Natural killer cell (primary cell): ENCODE results near the gene CADM2. TPM values are rescaled to one million over a fixed set of nuclear protein-coding genes. Genes with fewer than 3 reads are reported as not detected.
A peak's percentile ranks its signal among the peaks of the same experiment; 100 is the strongest.

Experiments
- ATAC-seq, 3 donors: fragments of 150-1000 bp in 2 of 3; fragments of 200-7000 bp in 1 of 3; cut with Tn5 transposase; 1 replicate in 1 of 3; 2 replicates in 2 of 3; pipeline ENCODE4 v1.10.0; 2021; ENCODE audit warnings: mild to moderate bottlenecking in 2 of 3, moderate library complexity in 2 of 3
- DNase-seq, 2 donors: peaks; one replicate each; pipeline versions ENCODE4 v3.0.0 to v3.0.0-alpha.2; 2013 to 2021; ENCODE audit warnings: mixed read lengths in 1 of 2
- H3K27ac ChIP-seq: one replicate; pipeline ENCODE4 v1.5.1; 2013; ENCODE audit warnings: mild to moderate bottlenecking, low read length
- H3K27me3 ChIP-seq: one replicate; pipeline ENCODE4 v1.6.1; 2013; ENCODE audit warnings: low read length; ENCODE audit not compliant: control insufficient read depth, insufficient read depth
- H3K36me3 ChIP-seq: one replicate; pipeline ENCODE4 v1.6.1; 2013; ENCODE audit warnings: low read length; ENCODE audit not compliant: control insufficient read depth, insufficient read depth
- H3K4me1 ChIP-seq: one replicate; pipeline ENCODE4 v1.6.1; 2013; ENCODE audit warnings: low read length; ENCODE audit not compliant: control insufficient read depth, insufficient read depth
- H3K4me3 ChIP-seq: one replicate; pipeline ENCODE4 v1.5.1; 2013; ENCODE audit warnings: low read length
- H3K9me3 ChIP-seq: one replicate; pipeline ENCODE4 v1.6.1; 2013; ENCODE audit warnings: low read length; ENCODE audit not compliant: control insufficient read depth, insufficient read depth
- H3K27ac Mint-ChIP-seq, 2 donors: one replicate each; pipeline ENCODE4 v1.8.0; 2022; ENCODE audit warnings: mild to moderate bottlenecking in 2 of 2, mixed read lengths in 2 of 2, moderate library complexity in 1 of 2
- H3K27me3 Mint-ChIP-seq, 2 donors: one replicate each; pipeline ENCODE4 v1.8.0; 2022; ENCODE audit warnings: low read depth in 2 of 2, mixed read lengths in 2 of 2
- H3K36me3 Mint-ChIP-seq: one replicate; pipeline ENCODE4 v1.8.0; 2022; ENCODE audit warnings: mixed read lengths
- H3K4me1 Mint-ChIP-seq, 2 donors: one replicate each; pipeline ENCODE4 v1.8.0; 2022; ENCODE audit warnings: mixed read lengths in 2 of 2
- H3K4me3 Mint-ChIP-seq: one replicate; pipeline ENCODE4 v1.8.0; 2022; ENCODE audit warnings: mild to moderate bottlenecking, moderate library complexity, mixed read lengths
- H3K9me3 Mint-ChIP-seq, 2 donors: one replicate each; pipeline ENCODE4 v1.8.0; 2022; ENCODE audit warnings: mixed read lengths in 2 of 2
- WGBS: methylation state at CpG from one replicate; pipeline ENCODE4 v1.1.7; 2013; ENCODE audit warnings: missing lambda C conversion rate; ENCODE audit not compliant: insufficient coverage; 5-methylcytosine and 5-hydroxymethylcytosine counted together
- intact Hi-C: fragments of 100-400 bp; cut with micrococcal nuclease; formaldehyde crosslinking; loops from one replicate; pipeline ENCODE4 v1.14.2; 2022
- total RNA-seq, 4 donors: library from RNA; stranded (reverse); fragments of 120-200 nt in 1 of 4; gene quantifications; one replicate each; pipeline versions ENCODE4 v1.2.3 to v1.2.4, GENCODE V29; 2013 to 2022
- TF ChIP-seq, protein P1 (sequence below): fragments of 200-600 bp; IDR thresholded peaks from one replicate; pipeline ENCODE4 v1.8.0; 2022; ENCODE audit warnings: antibody characterized with exemption

Gene CADM2
- total RNA-seq, 3 donors from 2014 or later (not counting 1 experiment from before 2014, with no cell fraction given): 0.07 TPM; not detected in 2

GRCh38 chr3:85560088-85560785 is 601.4 kb downstream of the CADM2 start:
- ATAC-seq (no peak), DNase-seq (no peak)
- Histone ChIP-seq H3K9me3 (no peaks in the 10 kb centered on the region), H3K36me3 (no peaks in the 10 kb centered on the region), H3K4me1 (no peaks in the 10 kb centered on the region), H3K27me3 (no peaks in the 10 kb centered on the region), H3K27ac (no peak overlapping the region), H3K4me3 (no peak overlapping the region)
- intact Hi-C loops: no loop called here
- H3K4me1 Mint-ChIP-seq: no peaks in the 10 kb centered on the region
- H3K9me3 Mint-ChIP-seq: no peaks in the 10 kb centered on the region
- TF ChIP-seq, protein P1, sequence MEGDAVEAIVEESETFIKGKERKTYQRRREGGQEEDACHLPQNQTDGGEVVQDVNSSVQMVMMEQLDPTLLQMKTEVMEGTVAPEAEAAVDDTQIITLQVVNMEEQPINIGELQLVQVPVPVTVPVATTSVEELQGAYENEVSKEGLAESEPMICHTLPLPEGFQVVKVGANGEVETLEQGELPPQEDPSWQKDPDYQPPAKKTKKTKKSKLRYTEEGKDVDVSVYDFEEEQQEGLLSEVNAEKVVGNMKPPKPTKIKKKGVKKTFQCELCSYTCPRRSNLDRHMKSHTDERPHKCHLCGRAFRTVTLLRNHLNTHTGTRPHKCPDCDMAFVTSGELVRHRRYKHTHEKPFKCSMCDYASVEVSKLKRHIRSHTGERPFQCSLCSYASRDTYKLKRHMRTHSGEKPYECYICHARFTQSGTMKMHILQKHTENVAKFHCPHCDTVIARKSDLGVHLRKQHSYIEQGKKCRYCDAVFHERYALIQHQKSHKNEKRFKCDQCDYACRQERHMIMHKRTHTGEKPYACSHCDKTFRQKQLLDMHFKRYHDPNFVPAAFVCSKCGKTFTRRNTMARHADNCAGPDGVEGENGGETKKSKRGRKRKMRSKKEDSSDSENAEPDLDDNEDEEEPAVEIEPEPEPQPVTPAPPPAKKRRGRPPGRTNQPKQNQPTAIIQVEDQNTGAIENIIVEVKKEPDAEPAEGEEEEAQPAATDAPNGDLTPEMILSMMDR: no peak
- no peaks in the 10 kb centered on the region for H3K27me3 Mint-ChIP-seq
- no peak overlapping the region for H3K27ac Mint-ChIP-seq
- WGBS: 84% methylated on average over 7 of the region's 7 CpGs
- no peaks in the 10 kb centered on the region for H3K36me3 Mint-ChIP-seq
- H3K4me3 Mint-ChIP-seq: no peak overlapping the region

- Mint-ChIP-seq H3K27ac (no peak overlapping the region), H3K4me3 (no peak overlapping the region), H3K4me1 (no peaks in the 10 kb centered on the region), H3K36me3 (no peaks in the 10 kb centered on the region), H3K27me3 (no peaks in the 10 kb centered on the region), H3K9me3 (peaks cover under 1 to 5% of the 10 kb centered on the region in 2 donors)
- Histone ChIP-seq H3K27ac (no peak overlapping the region), H3K4me1 (no peaks in the 10 kb centered on the region), H3K4me3 (no peak overlapping the region), H3K36me3 (no peaks in the 10 kb centered on the region), H3K27me3 (no peaks in the 10 kb centered on the region), H3K9me3 (no peaks in the 10 kb centered on the region)
- TF ChIP-seq, protein P1: no peak
- ATAC-seq (no peak), DNase-seq (peak in 1 of 2 donors; percentile 31)
- WGBS: 20% methylated on average over 5 of the region's 5 CpGs
- intact Hi-C loops: no loop called here
Observed at GRCh38 chr3:85567071-85567676, 608.4 kb downstream of the CADM2 start.

GRCh38 chr3:85570819-85571218 is 612.0 kb downstream of the CADM2 start:
- Mint-ChIP-seq H3K4me3 (no peak overlapping the region), H3K27ac (no peak overlapping the region), H3K27me3 (no peaks in the 10 kb centered on the region), H3K9me3 (peaks cover 2 to 7% of the 10 kb centered on the region in 2 donors), H3K36me3 (no peaks in the 10 kb centered on the region), H3K4me1 (no peaks in the 10 kb centered on the region)
- 69% methylated on average over 2 of the region's 3 CpGs for WGBS
- TF ChIP-seq, protein P1: no peak
- intact Hi-C loops: no loop called here
- DNase-seq (no peak), ATAC-seq (no peak)
- Histone ChIP-seq H3K27ac (no peak overlapping the region), H3K36me3 (no peaks in the 10 kb centered on the region), H3K9me3 (no peaks in the 10 kb centered on the region), H3K27me3 (no peaks in the 10 kb centered on the region), H3K4me3 (no peak overlapping the region), H3K4me1 (no peaks in the 10 kb centered on the region)
